ENCODE data around the gene FGD5.

FGD5 gene

GRCh38 chr3:14831916-14832450, 13.2 kb downstream of the FGD5 start:
- no peak for DNase-seq (ENCODE audit: low read depth)

DNA sequence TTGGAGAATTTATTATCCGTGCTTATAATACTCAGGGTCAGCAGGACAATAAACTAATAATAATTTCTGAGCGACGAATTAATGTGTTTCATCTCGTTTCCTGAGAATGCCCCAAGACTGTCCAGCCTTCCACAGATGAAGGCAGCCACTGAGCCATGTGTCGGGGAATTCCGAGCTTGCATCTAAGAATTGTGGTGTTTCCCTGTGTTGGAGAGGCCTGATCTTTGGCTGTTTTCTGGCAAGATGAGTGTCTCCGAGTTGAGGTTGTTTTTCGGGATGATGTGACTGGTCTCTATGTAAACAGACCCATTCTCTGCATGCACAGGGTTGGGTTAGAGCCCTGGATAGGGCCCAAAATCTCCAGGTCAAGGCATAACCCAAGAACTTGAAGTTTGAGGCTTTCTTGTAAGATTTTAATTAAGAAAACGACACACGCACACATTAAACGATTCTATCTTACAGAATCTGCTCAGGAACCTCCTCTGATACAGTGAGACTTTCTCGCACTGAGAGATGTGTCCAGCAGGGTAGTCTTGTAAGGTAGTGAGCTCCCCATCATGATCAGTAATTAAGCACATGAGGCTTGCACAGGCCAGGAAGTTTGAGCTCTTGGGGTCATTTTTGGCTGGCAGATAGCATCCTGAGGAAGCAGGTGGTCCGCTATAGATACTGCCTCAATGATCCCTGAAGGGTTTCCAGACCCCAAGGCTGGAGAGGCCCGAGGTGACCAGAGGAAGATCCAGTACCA, 14.4 kb downstream of the FGD5 start:
- no peak for DNase-seq (ENCODE audit: low read depth)

- DNase-seq (ENCODE audit: low read depth): no peak
Measured at GRCh38 chr3:14834121-14834520, 15.4 kb downstream of the FGD5 start.

- no peak for DNase-seq (ENCODE audit: low read depth)
Measured at GRCh38 chr3:14834807-14835466, 16.2 kb downstream of the FGD5 start.

DNA sequence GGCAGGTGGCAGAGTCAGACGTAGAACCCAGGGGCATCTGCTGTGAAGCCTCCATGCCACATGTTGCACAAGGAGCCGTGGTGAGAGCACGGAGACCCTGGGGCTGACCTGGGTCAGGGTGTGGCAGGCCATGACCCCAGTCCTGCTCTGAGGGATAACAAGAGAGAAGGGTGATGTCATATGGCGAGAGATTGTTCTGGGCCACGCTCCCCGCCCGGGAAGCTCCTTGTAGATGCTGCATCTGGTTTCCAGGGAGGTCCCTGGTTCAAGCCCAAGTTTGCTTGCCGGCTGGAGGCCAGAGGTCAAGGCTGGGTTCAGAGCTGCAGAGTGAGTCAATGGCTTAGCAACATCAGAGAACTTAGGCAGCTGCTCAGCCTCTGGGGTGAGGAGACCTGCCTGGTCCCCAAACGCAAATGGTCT, 17.3 kb downstream of the FGD5 start:
- peak; percentile 9 for DNase-seq (ENCODE audit: low read depth)

DNA sequence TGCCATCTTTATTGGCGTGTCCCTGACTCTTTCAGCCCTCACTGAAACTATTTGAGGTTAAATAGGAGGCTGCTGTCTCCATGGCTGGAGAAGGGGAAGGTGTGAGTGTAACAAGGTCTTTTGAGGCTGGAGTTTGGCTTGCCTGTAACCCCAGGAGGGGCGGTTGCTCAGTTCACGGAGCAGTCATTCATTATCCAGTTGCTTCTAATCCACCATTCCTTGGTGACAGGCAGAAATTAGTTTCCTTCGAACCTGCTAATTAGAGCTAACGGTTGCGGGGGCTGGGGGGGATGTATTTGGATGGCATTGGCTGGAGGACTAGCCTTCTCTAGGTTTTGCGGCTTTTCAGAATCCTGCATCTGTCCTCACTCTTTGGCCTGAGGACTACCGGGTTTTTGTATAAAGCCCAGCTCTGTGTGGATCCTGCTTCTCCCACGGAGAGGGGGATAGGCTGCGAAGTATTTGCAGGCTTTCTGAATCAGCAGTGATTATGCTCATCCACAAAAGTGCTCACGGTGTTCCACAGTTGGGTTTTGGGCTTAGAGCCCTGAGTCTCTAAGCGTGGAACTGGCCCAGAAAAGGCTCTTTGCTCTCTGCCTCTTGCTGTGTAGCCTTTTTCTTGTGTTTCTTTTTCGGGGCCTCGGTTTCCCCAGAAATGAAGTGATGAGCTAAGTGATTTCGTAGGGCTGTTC, 18.6 kb downstream of the FGD5 start:
- DNase-seq (ENCODE audit: low read depth): no peak

DNA sequence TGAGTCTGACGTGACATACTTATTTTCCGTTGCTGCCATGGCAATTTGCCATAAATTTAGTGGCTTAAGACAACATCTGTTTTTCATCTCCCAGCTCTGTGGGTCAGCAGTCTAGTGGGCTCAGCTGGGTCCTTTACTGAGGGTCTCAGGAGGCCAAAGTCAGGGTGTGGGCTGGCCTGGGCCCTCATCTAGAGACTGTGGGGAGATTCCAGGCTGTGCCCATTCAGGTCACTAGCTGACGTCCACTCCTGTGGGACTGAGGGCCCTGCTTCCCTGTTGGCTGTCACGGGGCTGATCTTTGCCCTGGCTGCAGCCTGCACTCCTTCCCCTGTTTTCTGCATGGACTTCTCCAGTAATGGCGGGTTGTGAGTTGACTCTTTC, 19.1 kb downstream of the FGD5 start:
- no peak for DNase-seq (ENCODE audit: low read depth)

DNA sequence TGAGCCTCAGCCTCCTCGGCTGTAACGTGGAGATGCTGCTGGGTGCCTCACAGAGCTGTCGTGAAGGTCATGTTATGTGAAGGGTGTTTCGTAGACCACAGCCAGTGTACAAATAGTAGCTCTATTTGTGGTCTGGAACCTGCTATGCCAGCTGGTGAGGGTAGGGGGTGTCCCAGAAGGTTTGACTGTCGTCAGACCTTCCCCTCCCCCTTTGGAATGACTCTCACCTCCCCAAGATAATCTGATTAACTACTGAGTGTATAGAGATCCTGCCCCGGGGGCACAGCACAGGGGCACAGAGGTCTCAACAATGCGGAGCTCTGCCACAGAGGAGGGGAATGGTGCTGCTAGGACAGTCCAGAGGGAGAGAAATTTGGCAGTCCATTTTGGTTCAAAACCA, 20.5 kb downstream of the FGD5 start:
- DNase-seq (ENCODE audit: low read depth): no peak

DNA sequence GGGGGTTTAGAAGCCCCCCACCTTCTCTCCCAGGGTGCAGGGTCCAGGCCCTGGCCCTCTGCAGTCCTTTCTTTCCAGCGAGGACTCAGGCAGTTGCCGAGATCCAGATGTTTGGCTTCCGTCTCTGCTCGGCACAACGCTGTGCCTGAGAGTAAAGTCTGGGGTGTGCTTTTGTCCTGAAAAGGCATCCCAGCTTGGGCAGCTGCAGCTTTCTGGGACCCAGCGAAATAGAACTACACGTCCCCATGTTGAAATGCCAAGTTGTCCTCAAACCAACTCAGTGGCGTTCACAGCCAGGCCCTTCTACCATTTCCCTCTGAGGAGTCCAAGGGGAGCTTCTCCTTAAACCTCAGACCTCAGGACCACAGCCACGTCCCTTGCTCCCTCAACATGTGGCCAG, 23.1 kb downstream of the FGD5 start:
- DNase-seq (ENCODE audit: low read depth): no peak

- no peak for DNase-seq (ENCODE audit: low read depth)
Measured at GRCh38 chr3:14842277-14842676, 23.5 kb downstream of the FGD5 start.

GRCh38 chr3:14843321-14843720, 24.6 kb downstream of the FGD5 start:
- DNase-seq (ENCODE audit: low read depth): no peak

- no peak for DNase-seq (ENCODE audit: low read depth)
Measured at GRCh38 chr3:14844386-14845170, 25.8 kb downstream of the FGD5 start.

GRCh38 chr3:14845180-14845579, 26.4 kb downstream of the FGD5 start:
- no peak for DNase-seq (ENCODE audit: low read depth)

DNA sequence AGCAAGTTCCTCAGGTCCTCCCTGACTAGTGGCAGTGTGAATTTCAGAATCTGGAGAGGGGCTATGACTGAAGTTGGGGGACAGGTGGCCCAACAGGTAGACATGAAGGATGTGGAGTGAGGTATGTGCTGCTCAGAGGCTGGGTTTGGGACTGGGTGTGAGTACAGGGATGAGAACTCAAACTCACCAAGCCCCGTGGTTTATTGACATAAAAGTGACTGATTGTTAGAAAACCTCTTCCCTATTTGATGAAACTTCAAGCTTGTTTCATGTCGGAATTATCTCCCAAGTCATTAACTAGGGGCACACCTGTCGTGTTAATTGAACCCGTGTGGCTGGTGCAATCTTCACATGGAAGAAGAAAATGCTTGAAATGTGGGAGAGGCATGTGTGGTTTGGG, 27.1 kb downstream of the FGD5 start:
- no peak for DNase-seq (ENCODE audit: low read depth)

GRCh38 chr3:14846226-14846880, 27.6 kb downstream of the FGD5 start:
- DNase-seq (ENCODE audit: low read depth): no peak

DNA sequence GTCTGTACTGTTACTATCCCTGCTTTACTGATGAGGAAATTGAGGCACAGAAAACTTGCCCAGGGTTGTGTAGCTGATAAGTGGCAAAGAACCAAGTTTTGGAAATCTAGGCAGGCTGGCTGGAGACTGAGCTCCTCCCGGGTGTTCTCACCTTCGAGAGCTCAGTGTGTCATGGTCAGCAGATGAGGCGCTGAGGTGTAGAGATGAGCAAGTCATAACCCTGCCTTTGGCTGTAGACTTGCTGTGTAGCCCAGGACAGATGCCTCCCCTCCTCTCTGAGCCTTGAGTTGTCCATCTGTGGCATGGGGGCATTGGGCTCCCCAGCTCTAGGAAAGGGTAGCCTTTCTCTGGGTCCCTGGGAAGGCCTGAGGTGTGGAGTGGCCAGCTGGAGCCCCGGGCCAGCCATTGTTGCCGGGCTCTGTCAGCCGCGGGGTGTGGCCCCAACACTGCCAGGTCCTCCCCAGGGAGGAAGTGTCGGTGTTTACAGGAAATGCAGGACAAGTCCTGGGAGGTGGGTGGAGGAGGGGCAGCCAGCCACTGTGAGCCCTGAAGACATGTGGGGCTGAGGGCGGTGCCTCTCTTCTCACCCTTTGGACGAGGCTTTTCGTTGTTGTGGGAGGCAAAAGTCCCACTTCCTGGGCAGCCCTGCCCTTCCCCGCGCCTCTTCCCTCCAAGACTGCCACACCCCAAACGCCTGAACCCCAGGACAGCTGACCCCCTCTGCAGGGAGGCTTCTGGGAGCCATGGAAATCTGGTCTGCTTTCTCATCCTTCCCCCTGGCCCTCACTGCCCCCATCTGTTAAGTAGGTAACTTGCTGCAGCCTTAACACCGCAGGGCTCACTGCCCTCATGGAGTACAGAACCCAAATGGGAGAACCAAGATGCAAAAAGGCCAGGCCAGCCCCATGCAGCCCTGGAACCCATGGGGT, 29.1 kb downstream of the FGD5 start:
- DNase-seq (ENCODE audit: low read depth): no peak

DNA sequence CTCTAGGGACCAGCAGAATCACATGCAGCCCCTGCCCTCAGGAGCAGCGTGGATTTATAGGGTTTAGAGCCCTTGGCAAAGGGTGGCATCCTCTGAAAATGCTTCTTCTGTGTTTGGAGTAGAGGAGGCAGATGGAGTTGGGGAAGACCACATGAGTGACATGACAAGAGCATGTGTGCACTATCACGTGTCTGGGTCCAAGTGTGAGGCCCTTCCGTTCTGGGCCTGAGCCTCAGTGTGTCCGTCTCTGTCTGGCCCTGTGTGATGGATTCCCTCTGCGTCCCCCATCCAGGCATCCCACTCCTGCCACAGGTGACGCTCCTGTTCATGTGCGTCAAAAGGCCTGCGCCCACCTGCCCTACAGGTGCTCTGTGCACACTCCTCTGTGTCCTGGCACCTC, 30.1 kb downstream of the FGD5 start:
- no peak for DNase-seq (ENCODE audit: low read depth)

DNA sequence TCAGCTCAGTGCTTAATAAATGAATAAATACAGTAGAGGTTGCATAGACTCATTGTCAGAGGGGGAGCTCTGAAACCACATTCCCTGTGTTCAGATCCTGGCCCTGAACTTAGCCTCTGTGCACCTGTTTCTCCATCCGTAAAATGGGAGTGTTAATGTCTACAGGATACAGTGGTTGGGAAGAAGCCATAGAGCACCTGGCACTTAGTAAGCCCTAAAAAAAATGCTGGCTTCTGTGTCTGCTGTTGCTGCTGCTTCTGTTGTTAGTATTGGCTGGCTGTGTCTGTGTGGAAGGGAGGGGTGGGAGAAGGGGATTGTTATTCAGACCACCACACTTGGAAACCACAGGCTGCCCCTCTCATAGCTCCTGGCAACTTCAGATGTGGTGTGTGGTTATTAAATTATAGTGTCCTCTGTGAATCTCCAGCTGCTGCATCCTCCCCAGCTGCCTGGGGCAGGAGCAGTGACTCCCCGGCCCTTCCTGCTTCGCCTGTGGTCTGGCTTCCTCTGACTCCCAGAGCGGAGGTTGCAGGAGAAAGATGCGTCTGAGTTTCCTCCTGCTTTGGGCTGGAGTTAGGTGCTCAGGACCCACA, 31.0 kb downstream of the FGD5 start:
- no peak for DNase-seq (ENCODE audit: low read depth)

DNA sequence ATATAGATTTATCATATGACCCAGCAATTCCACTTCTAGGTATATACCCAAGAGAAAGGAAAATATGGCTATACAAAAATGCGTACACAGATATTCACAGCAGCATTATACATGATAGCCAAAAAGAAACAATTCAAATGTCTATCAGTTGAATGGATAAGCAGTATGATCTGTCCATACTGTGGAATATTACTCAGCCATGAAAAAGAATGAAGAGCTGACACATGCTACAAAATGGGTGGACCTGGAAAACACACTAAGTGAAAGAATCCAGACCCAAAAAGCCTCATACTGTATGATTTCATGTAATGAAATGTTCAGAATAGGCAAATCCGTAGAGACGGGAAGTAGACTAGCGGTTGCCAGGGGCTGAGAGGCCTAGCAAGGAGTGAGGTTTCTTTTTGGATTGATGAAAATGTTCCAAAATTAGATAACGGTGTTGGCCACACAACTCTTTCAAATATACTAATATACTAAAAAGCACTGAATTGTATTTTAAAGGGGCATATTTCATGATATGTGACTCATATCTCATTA, 33.4 kb downstream of the FGD5 start:
- no peak for DNase-seq (ENCODE audit: low read depth)

GRCh38 chr3:14852717-14853116, 34.0 kb downstream of the FGD5 start:
- DNase-seq (ENCODE audit: low read depth): no peak

All from stromal cell of bone marrow (primary cell).